Endothelial cell of umbilical vein (primary cell): ENCODE measurements around the gene MCHR1. TPM values are rescaled to one million over a fixed set of nuclear protein-coding genes. Genes with fewer than 3 reads are reported as not detected.

Experiments used
- BruUV-seq: library from RNA; stranded (reverse); fragments of 400-500 nt; replicated peaks from 2 replicates; lab custom pipeline; 2021; lab: Mats Ljungman, UMichigan
- CTCF ChIA-PET: fragments of 300-600, 350-600 bp; sonication (Branson Sonifier 250); formaldehyde crosslinking; loops from one replicate; lab custom pipeline; 2021; ENCODE audit warnings: antibody characterized with exemption, inconsistent platforms; lab: Charles Lee
- POLR2A ChIA-PET: fragments of 300-600, 350-600 bp; sonication (Branson Sonifier 250); formaldehyde crosslinking; loops from one replicate; lab custom pipeline; 2021; ENCODE audit warnings: antibody characterized with exemption, inconsistent platforms; lab: Charles Lee
- DNase-seq: peaks from one replicate; pipeline ENCODE4 v3.0.0-alpha.2; 2011; ENCODE audit warnings: low read depth, low spot score
- FAIRE-seq: peaks from 2 replicates; lab custom pipeline; 2011; peaks lifted over from hg19 to GRCh38; lab: Jason Lieb, UNC
- H2AFZ ChIP-seq: 2 replicates; pipeline ENCODE4 v1.6.0; 2012; ENCODE audit warnings: low read depth, low read length, control low read depth, inconsistent platforms
- H3K27ac ChIP-seq: 2 replicates; pipeline ENCODE4 v1.5.1; 2011; ENCODE audit warnings: low read depth, mild to moderate bottlenecking, control low read depth, low read length, moderate library complexity; ENCODE audit not compliant: insufficient read depth
- H3K27me3 ChIP-seq, 2 experiments: 2 replicates each; pipeline versions ENCODE4 v1.6.0 to v1.6.1; 2011; ENCODE audit warnings: low read length in 2 of 2, mixed read lengths in 1 of 2; ENCODE audit not compliant: control insufficient read depth in 2 of 2, insufficient read depth in 2 of 2
- H3K36me3 ChIP-seq, 2 experiments: 2 replicates in 1 of 2; 3 replicates in 1 of 2; pipeline ENCODE4 v1.5.1; 2011; ENCODE audit warnings: low read length in 2 of 2, mild to moderate bottlenecking in 1 of 2, moderate library complexity in 1 of 2; ENCODE audit not compliant: control insufficient read depth in 2 of 2, insufficient read depth in 2 of 2; ENCODE audit errors: extremely low read depth in 1 of 2
- H3K4me1 ChIP-seq: 3 replicates; pipeline ENCODE4 v1.5.1; 2011; ENCODE audit warnings: mild to moderate bottlenecking, low read length; ENCODE audit not compliant: control insufficient read depth, insufficient read depth; ENCODE audit errors: extremely low read depth
- H3K4me2 ChIP-seq: 2 replicates; pipeline ENCODE4 v1.6.1; 2011; ENCODE audit warnings: low read length, control low read depth, mixed read lengths; ENCODE audit not compliant: insufficient read depth
- H3K4me3 ChIP-seq, 3 experiments: fragments of 200-600 bp in 1 of 3; sonication (generic), shearing (Covaris generic) in 1 of 3; replicated peaks in 1 of 3; 2 replicates each; pipeline ENCODE4 v1.5.1; 2011 to 2016; ENCODE audit warnings: control low read depth in 3 of 3, low read length in 3 of 3, mild to moderate bottlenecking in 2 of 3, inconsistent platforms in 1 of 3, low read depth in 1 of 3, moderate library complexity in 1 of 3; ENCODE audit not compliant: insufficient read depth in 1 of 3
- H3K79me2 ChIP-seq: 2 replicates; pipeline ENCODE4 v1.6.0; 2012; ENCODE audit warnings: low read length, inconsistent platforms; ENCODE audit not compliant: control insufficient read depth, insufficient read depth
- H3K9ac ChIP-seq: replicated peaks from 2 replicates; pipeline ENCODE3; 2011; ENCODE audit warnings: low read length, control low read depth; ENCODE audit not compliant: insufficient read depth; ENCODE audit errors: extremely low read depth
- H3K9me1 ChIP-seq: replicated peaks from 3 replicates; pipeline ENCODE4 v1.6.0; 2011; ENCODE audit warnings: mild to moderate bottlenecking, low read length; ENCODE audit not compliant: control insufficient read depth, insufficient read depth; ENCODE audit errors: extremely low read depth
- H3K9me3 ChIP-seq: replicated peaks from 2 replicates; pipeline ENCODE4 v1.5.1; 2012; ENCODE audit warnings: low read length, inconsistent platforms; ENCODE audit not compliant: control insufficient read depth, insufficient read depth
- H4K20me1 ChIP-seq: replicated peaks from 2 replicates; pipeline ENCODE3; 2011; ENCODE audit warnings: mild to moderate bottlenecking, low read length; ENCODE audit not compliant: control insufficient read depth, insufficient read depth; ENCODE audit errors: extremely low read depth
- EZH2 ChIP-seq: IDR thresholded peaks from 2 replicates; pipeline ENCODE4 v1.6.1; 2012; ENCODE audit warnings: borderline replicate concordance, low read depth, mild to moderate bottlenecking, moderate library complexity, low read length, inconsistent platforms; ENCODE audit not compliant: severe bottlenecking
- FOS ChIP-seq: IDR thresholded peaks from 2 replicates; pipeline ENCODE4 v1.6.1; 2011; ENCODE audit warnings: mild to moderate bottlenecking, low read length, moderate library complexity, borderline replicate concordance; ENCODE audit not compliant: insufficient read depth
- GATA2 ChIP-seq: IDR thresholded peaks from 2 replicates; pipeline ENCODE4 v1.7.0; 2011; ENCODE audit warnings: low read depth, mild to moderate bottlenecking, moderate library complexity, mixed read lengths, low read length; ENCODE audit not compliant: insufficient read length, insufficient read depth
- JUN ChIP-seq: IDR thresholded peaks from 2 replicates; pipeline ENCODE4 v1.6.1; 2011; ENCODE audit warnings: borderline replicate concordance, low read depth; ENCODE audit not compliant: insufficient read length, insufficient read depth
- MYC ChIP-seq: IDR thresholded peaks from one replicate; pipeline ENCODE4 v1.6.1; 2011; ENCODE audit warnings: mild to moderate bottlenecking, low read depth, low read length
- POLR2A ChIP-seq: IDR thresholded peaks from 2 replicates; pipeline ENCODE4 v1.6.1; 2012; ENCODE audit warnings: low read depth, mild to moderate bottlenecking, control low read depth, low read length
- POLR2AphosphoS5 ChIP-seq: IDR thresholded peaks from 2 replicates; pipeline ENCODE4 v1.6.1; 2012; ENCODE audit warnings: low read depth, mild to moderate bottlenecking, control low read depth, low read length, moderate library complexity; ENCODE audit not compliant: insufficient read depth
- dilution Hi-C: fragments of 300-500 bp; cut with MboI; formaldehyde crosslinking; loops from one replicate; pipeline ENCODE4 v1.15.0; 2019; ENCODE audit warnings: low sequenced_read_pairs; ENCODE audit not compliant: extremely low pct_ligation_motif_present
- intact Hi-C: fragments of 100-400 bp; cut with micrococcal nuclease; formaldehyde crosslinking; loops from one replicate; pipeline ENCODE4 v1.10.0; 2022
- polyA plus RNA-seq, 4 experiments: library from polyadenylated mRNA; depleted of rRNA in 3 of 4; stranded (reverse) in 3 of 4; unstranded in 1 of 4; fragments of >200 nt; gene quantifications; 2 replicates each; pipeline versions ENCODE4 v1.2.1 to v1.2.3, GENCODE V29; 2011 to 2012; ENCODE audit warnings: missing spikeins in 1 of 4
- total RNA-seq: library from RNA; stranded (reverse); gene quantifications from 2 replicates; pipeline ENCODE4 v1.2.3, GENCODE V29; 2021
- TF ChIP-seq, protein P1 (sequence below), 2 donors: IDR thresholded peaks; 1 replicate in 1 of 2; 2 replicates in 1 of 2; pipeline ENCODE4 v1.5.1; 2011; ENCODE audit warnings: low read length in 2 of 2, mild to moderate bottlenecking in 2 of 2, moderate library complexity in 2 of 2, control low read depth in 1 of 2, inconsistent platforms in 1 of 2, low read depth in 1 of 2; ENCODE audit not compliant: insufficient read depth in 1 of 2; ENCODE audit errors: extremely low read depth in 1 of 2
- TF ChIP-seq, protein P2 (sequence below): IDR thresholded peaks from 2 replicates; pipeline ENCODE4 v1.6.1; 2011; ENCODE audit not compliant: insufficient read depth, insufficient read length

MCHR1 gene
- total and polyA plus RNA-seq, 2 donors (not counting 3 experiments of a cell fraction or from before 2014, with no cell fraction given) = not detected

DNA sequence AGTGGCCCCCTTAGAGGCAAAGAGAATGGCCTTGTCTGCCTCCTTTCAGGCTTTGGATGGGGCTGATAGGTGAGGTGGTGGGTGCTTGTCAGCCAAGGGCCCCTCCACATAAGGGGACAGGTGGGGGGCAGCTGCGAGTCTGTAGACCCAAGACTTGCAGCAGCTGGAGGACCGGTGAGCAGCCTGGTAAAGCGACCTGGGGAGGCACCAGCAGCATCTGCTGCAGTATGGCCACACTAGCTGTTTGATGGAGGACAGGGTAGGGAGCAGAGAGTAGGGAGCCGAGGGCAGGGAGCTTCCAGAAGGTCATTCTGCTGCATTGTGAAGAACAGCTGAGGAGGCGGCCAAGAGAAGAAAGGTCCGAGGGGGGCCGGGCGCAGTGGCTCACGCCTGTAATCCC is 25.9 kb upstream of the MCHR1 start:
- no TSS peak for BruUV-seq
- H3K4me3 ChIP-seq = no peak overlapping the region
- DNase-seq (no peak), FAIRE-seq (no peak)
- H2AFZ ChIP-seq = no peak overlapping the region
- TF ChIP-seq FOS (no peak), POLR2A (no peak), EZH2 (no peak), GATA2 (no peak), POLR2AphosphoS5 (no peak), JUN (no peak), MYC (no peak)
- TF ChIP-seq, protein P1, sequence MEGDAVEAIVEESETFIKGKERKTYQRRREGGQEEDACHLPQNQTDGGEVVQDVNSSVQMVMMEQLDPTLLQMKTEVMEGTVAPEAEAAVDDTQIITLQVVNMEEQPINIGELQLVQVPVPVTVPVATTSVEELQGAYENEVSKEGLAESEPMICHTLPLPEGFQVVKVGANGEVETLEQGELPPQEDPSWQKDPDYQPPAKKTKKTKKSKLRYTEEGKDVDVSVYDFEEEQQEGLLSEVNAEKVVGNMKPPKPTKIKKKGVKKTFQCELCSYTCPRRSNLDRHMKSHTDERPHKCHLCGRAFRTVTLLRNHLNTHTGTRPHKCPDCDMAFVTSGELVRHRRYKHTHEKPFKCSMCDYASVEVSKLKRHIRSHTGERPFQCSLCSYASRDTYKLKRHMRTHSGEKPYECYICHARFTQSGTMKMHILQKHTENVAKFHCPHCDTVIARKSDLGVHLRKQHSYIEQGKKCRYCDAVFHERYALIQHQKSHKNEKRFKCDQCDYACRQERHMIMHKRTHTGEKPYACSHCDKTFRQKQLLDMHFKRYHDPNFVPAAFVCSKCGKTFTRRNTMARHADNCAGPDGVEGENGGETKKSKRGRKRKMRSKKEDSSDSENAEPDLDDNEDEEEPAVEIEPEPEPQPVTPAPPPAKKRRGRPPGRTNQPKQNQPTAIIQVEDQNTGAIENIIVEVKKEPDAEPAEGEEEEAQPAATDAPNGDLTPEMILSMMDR (IDR thresholded peaks at IDR 0.05; ENCODE audit: extremely low read depth in 1 of 2, insufficient read depth in 1 of 2, low read depth in 1 of 2, low read length in 2 of 2) = no peak
- TF ChIP-seq, protein P2, sequence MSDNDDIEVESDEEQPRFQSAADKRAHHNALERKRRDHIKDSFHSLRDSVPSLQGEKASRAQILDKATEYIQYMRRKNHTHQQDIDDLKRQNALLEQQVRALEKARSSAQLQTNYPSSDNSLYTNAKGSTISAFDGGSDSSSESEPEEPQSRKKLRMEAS = no peak
- ChIA-PET POLR2A (no interaction called here), CTCF (interaction anchor here (1.1 to 5.1 kb wide), 5 partner anchors 16 to 246 kb away, joined by 3 to 26 read pairs (median 5); partner anchors contain the start of gene MRTFA)
- no peak overlapping the region for H3K4me2 ChIP-seq
- H3K27ac ChIP-seq = no peak overlapping the region
- H3K27me3 ChIP-seq = no peaks in the 10 kb centered on the region
- peaks cover 14% of the 10 kb centered on the region for H3K4me1 ChIP-seq
- H4K20me1 ChIP-seq = no peaks in the 10 kb centered on the region
- H3K9me1 ChIP-seq = no peaks in the 10 kb centered on the region
- intact Hi-C loops = no loop called here
- H3K9ac ChIP-seq = no peak overlapping the region
- dilution Hi-C loops = no loop called here
- H3K9me3 ChIP-seq = no peaks in the 10 kb centered on the region
- H3K36me3 ChIP-seq = no peaks in the 10 kb centered on the region
- H3K79me2 ChIP-seq = no peaks in the 10 kb centered on the region
